Upper lobe of left lung (tissue), 6 donors: Measurements from ENCODE around the gene CHDH. TPM values are rescaled to one million over a fixed set of nuclear protein-coding genes. Genes with fewer than 3 reads are reported as not detected.

ENCODE experiments used
- ATAC-seq, 2 donors: fragments of 200-7000 bp; cut with Tn5 transposase; one replicate each; pipeline ENCODE4 v1.9.1; 2022; ENCODE audit warnings: mild to moderate bottlenecking in 2 of 2, moderate library complexity in 2 of 2; ENCODE audit not compliant: low FRiP score in 2 of 2
- DNase-seq, 2 donors: peaks; one replicate each; pipeline ENCODE4 v3.0.0-alpha.2; 2019 to 2020
- H3K27ac ChIP-seq, 4 donors: fragments of 200-600 bp; sonication (generic); one replicate each; pipeline ENCODE4 v1.5.1; 2016 to 2019
- H3K27me3 ChIP-seq, 4 donors: fragments of 200-600 bp; sonication (generic); one replicate each; pipeline ENCODE4 v1.5.1; 2017 to 2019
- H3K36me3 ChIP-seq, 4 donors: fragments of 200-600 bp; sonication (generic); one replicate each; pipeline ENCODE4 v1.5.1; 2016 to 2019
- H3K4me1 ChIP-seq, 4 donors: fragments of 200-600 bp; sonication (generic); one replicate each; pipeline ENCODE4 v1.5.1; 2018 to 2019
- H3K4me3 ChIP-seq, 4 donors: fragments of 200-600 bp; sonication (generic); one replicate each; pipeline ENCODE4 v1.5.1; 2017 to 2019; ENCODE audit warnings: mild to moderate bottlenecking in 2 of 4, moderate library complexity in 1 of 4
- H3K9me3 ChIP-seq, 4 donors: fragments of 200-600 bp; sonication (generic); one replicate each; pipeline ENCODE4 v1.5.1; 2018 to 2019
- CTCF ChIP-seq, 6 experiments: fragments of 450-650 bp in 4 of 6; fragments of 200-600 bp in 2 of 6; sonication (generic) in 2 of 6; IDR thresholded peaks; one replicate each; pipeline ENCODE4 v1.5.1; 2016 to 2019; ENCODE audit warnings: antibody characterized with exemption in 6 of 6
- EP300 ChIP-seq, 4 donors: sonication (generic); formaldehyde crosslinking; IDR thresholded peaks; one replicate each; pipeline ENCODE4 v1.5.1; 2017; ENCODE audit warnings: antibody characterized with exemption in 4 of 4, control low read depth in 2 of 4
- POLR2A ChIP-seq, 4 donors: fragments of 450-650 bp; IDR thresholded peaks; one replicate each; pipeline ENCODE4 v1.5.1; 2016 to 2017; ENCODE audit warnings: antibody characterized with exemption in 4 of 4, mild to moderate bottlenecking in 2 of 4
- POLR2AphosphoS5 ChIP-seq, 2 donors: sonication (generic); formaldehyde crosslinking; IDR thresholded peaks; one replicate each; pipeline ENCODE4 v1.5.1; 2017; ENCODE audit warnings: antibody characterized with exemption in 2 of 2
- WGBS, 2 donors: methylation state at CpG; one replicate each; pipeline ENCODE4 v1.1.5; 2017 to 2018; 5-methylcytosine and 5-hydroxymethylcytosine counted together
- total RNA-seq, 6 donors: library from RNA; depleted of rRNA in 4 of 6; stranded (reverse); fragments of >200 nt in 4 of 6; gene quantifications; one replicate each; pipeline versions ENCODE4 v1.1.0 to v1.2.1, GENCODE V29; 2016 to 2021
- donor health status: DM: no; HTN: no; CAD: no; lungs with moderate emphysema.
- donor health status: DM: no; HTN: yes; CAD: no; lungs with severe emphysema.

The CHDH gene
- 10 to 100 TPM in 5 of 6 donors, 1 to 10 TPM in 1; 9.1 to 20.9 (median 13.9) TPM for total RNA-seq

DNA sequence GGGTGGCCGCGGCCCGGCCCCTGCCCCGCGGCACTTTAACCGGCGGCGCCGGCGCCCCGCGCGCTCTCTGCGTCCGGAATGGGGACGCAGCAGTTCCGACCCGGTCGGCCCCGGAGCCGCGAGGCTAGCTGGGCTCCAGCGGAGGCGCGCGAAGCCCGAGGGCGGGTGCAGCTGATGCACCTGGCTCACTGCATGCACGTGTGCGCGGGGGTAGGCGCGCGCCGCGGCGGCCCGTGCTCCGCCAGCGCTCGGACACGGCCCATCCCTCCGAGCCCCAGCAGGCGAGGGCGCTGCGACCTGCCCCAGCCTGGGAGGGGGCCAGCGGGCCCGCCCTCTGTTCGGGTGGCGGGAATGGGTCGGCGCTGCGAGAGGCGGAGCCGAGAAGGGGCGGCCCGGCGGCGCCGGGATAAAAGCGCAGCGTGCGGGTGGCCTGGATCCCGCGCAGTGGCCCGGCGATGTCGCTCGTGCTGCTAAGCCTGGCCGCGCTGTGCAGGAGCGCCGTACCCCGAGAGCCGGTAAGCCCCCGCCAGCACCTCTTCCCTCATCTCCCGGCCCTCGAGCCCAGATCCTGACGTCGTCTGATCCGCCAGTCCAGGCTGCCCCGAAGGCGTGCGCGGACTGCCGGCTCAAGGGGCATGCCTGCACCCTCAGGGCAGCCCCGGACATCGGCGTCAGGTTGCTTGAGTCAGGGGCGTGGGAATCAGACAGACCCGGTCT, at the start of gene CHDH, which contains the start of gene IL17RB:
Gene CHDH, minus strand, starts transcription at position 286 of the 717 bp plus-strand sequence. CDS start 22,411 bp downstream, outside the sequence.
Gene IL17RB, plus strand, starts transcription at position 435 of the 717 bp plus-strand sequence. Its CDS starts 21 bp downstream, at position 456.
- 8 to 17% methylated on average over 6 to 35 of the region's 91 CpGs for WGBS, 2 donors
- DNase-seq (peak; percentile 80 to 94), ATAC-seq (peak; percentile 83 to 87)
- Histone ChIP-seq H3K27ac (peak within 1 kb of the TSS; percentile 58 to 78 (median 74)), H3K4me3 (peak within 1 kb of the TSS; percentile 36 to 75 (median 70)), H3K27me3 (peaks cover 0 to 2% (median 0%) of the 10 kb centered on the region in 4 donors), H3K4me1 (peaks cover 8 to 48% (median 22%) of the 10 kb centered on the region in 4 donors), H3K36me3 (no peaks in the 10 kb centered on the region), H3K9me3 (no peaks in the 10 kb centered on the region)
- TF ChIP-seq CTCF (IDR thresholded peaks at IDR 0.05) (no peak), POLR2A (IDR thresholded peaks at IDR 0.05) (peak in 3 of 4 donors; percentile 37 to 72 (median 38)), EP300 (IDR thresholded peaks at IDR 0.05) (no peak), POLR2AphosphoS5 (IDR thresholded peaks at IDR 0.05) (peak in 1 of 2 donors; percentile 68)

DNA sequence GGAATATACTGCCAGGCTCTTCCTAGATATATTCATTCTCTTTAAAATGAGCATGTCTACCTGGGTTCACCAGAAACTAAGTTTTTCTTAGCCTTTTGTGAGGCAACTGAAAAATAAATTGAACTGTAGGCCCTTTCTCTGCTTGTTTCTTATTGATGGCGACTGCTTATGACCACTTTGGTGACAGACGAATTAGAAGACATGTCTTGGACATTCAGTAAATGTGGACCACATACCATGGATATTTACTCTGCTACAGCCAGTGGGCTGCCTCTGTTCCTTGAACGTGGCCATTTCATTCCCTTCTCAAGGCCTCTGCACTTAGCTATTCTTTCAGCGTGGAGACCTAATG, 46.0 kb upstream of the CHDH start:
- Histone ChIP-seq H3K9me3 (no peaks in the 10 kb centered on the region), H3K4me3 (peak overlapping the region; percentile 7 to 92 (median 76)), H3K27me3 (no peaks in the 10 kb centered on the region), H3K36me3 (peaks cover 0 to 11% (median 0%) of the 10 kb centered on the region in 4 donors), H3K27ac (peak overlapping the region; percentile 93 to 99 (median 96)), H3K4me1 (peaks cover 23 to 25% (median 23%) of the 10 kb centered on the region in 4 donors)
- ATAC-seq (no peak), DNase-seq (no peak)
- TF ChIP-seq CTCF (IDR thresholded peaks at IDR 0.05) (no peak), POLR2A (IDR thresholded peaks at IDR 0.05) (no peak), EP300 (IDR thresholded peaks at IDR 0.05) (no peak), POLR2AphosphoS5 (IDR thresholded peaks at IDR 0.05) (no peak)
- 50 to 59% methylated on average over 4 of the region's 4 CpGs for WGBS, 2 donors

GRCh38 chr3:53891497-53892285, 45.5 kb upstream of the CHDH start, which contains the start of gene SELENOK:
Gene SELENOK (minus strand): TSS chr3:53891859.
- DNase-seq (peak; percentile 94 to 99), ATAC-seq (peak; percentile 99)
- H3K27ac ChIP-seq: peak within 1 kb of the TSS; percentile 93 to 99 (median 96)
- WGBS, 2 donors: 1 to 3% methylated on average over 8 to 73 of the region's 73 CpGs
- peaks cover 0 to 17% (median 0%) of the 10 kb centered on the region in 4 donors for H3K36me3 ChIP-seq
- no peaks in the 10 kb centered on the region for H3K9me3 ChIP-seq
- peaks cover 23 to 25% (median 23%) of the 10 kb centered on the region in 4 donors for H3K4me1 ChIP-seq
- peak within 1 kb of the TSS; percentile 63 to 99 (median 91) for H3K4me3 ChIP-seq
- H3K27me3 ChIP-seq: no peaks in the 10 kb centered on the region
- TF ChIP-seq POLR2AphosphoS5 (IDR thresholded peaks at IDR 0.05) (peak; percentile 95 to 98), EP300 (IDR thresholded peaks at IDR 0.05) (peak in 2 of 4 donors; percentile 19 to 51), POLR2A (IDR thresholded peaks at IDR 0.05) (peak; percentile 54 to 98 (median 96)), CTCF (IDR thresholded peaks at IDR 0.05) (peak in 2 of 6 experiments; percentile 10 to 11)

DNA sequence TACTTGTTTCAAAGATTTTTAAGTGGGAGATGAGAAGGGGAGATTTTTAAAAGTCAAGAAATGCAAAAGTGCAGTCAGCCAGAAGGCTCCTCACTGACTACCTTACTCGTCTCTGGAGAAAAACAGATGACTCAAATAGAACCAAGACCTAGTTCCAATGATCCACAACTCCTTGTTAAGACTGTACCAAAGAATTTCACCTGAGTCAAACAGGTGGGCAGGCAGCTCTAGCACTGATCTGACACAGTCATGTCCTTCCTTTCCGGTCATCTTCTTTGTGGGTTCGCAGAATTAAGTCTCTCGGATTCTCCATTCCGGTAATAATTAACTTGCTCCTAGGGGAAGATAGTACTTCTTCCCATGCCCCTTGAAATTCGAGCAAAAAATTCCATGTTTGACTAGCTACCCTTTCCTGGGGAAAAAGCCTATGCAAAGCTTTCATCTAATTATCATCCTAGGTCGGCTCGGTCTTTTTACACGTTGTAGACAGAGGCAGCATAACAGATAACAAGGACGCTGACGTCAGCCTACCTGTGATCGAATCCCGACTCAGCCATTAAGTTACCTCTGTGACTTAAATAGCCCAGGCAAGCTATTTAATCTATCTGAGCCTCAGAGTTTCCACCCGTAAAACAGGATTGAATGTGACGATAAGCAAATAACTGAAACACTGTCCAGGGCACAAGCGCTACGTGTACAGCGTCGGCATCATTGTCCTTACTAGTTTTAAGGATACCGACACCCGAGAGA, 44.7 kb upstream of the CHDH start:
- H3K4me1 ChIP-seq: peaks cover 23 to 25% (median 23%) of the 10 kb centered on the region in 4 donors
- H3K9me3 ChIP-seq: no peaks in the 10 kb centered on the region
- ATAC-seq: peak in 1 of 2 donors; percentile 0
- DNase-seq: peak in 1 of 2 donors; percentile 43
- no peak for TF ChIP-seq POLR2AphosphoS5 (IDR thresholded peaks at IDR 0.05)
- no peak for TF ChIP-seq POLR2A (IDR thresholded peaks at IDR 0.05)
- no peak for TF ChIP-seq EP300 (IDR thresholded peaks at IDR 0.05)
- no peak for TF ChIP-seq CTCF (IDR thresholded peaks at IDR 0.05)
- 7 to 9% methylated on average over 16 to 21 of the region's 21 CpGs for WGBS, 2 donors
- peaks cover 0 to 24% (median 2%) of the 10 kb centered on the region in 4 donors for H3K36me3 ChIP-seq
- H3K27me3 ChIP-seq: no peaks in the 10 kb centered on the region
- H3K27ac ChIP-seq: peak overlapping the region; percentile 93 to 99 (median 96)
- peak overlapping the region; percentile 63 to 99 (median 91) for H3K4me3 ChIP-seq
